GM12864 (cell line): ENCODE data around the gene TASOR2.

ENCODE experiments used
- DNase-seq: peaks from one replicate; pipeline ENCODE4 v3.0.0-alpha.2; 2011; ENCODE audit warnings: low read depth
- H3K4me3 ChIP-seq: 2 replicates; pipeline ENCODE4 v1.5.1; 2011; ENCODE audit warnings: mild to moderate bottlenecking, low read depth, low read length, control low read depth
- TF ChIP-seq, protein P1 (sequence below): IDR thresholded peaks from 2 replicates; pipeline ENCODE4 v1.5.1; 2011; ENCODE audit warnings: low read depth, mild to moderate bottlenecking, moderate library complexity, low read length, control low read depth, inconsistent platforms; ENCODE audit errors: missing control alignments

Gene TASOR2

DNA sequence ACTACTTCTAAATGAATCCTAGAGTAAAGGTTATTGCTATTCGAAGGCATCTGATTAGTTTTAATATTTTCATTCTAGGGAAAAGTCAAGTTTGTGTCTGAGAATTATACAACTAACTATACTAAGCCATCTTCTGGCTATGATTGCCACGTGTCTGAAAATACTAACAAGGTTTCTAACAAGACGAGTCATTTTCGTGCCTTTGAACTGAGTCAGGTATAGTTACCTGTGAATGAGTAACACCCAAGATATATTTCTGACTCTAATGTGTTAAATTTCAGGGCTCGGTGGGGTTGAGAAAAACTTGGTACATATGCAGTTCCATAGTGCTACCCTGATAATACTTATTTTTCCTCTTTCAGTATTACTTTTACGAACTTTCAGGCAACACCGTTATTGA, 35.5 kb downstream of the TASOR2 start:
- TF ChIP-seq, protein P1, sequence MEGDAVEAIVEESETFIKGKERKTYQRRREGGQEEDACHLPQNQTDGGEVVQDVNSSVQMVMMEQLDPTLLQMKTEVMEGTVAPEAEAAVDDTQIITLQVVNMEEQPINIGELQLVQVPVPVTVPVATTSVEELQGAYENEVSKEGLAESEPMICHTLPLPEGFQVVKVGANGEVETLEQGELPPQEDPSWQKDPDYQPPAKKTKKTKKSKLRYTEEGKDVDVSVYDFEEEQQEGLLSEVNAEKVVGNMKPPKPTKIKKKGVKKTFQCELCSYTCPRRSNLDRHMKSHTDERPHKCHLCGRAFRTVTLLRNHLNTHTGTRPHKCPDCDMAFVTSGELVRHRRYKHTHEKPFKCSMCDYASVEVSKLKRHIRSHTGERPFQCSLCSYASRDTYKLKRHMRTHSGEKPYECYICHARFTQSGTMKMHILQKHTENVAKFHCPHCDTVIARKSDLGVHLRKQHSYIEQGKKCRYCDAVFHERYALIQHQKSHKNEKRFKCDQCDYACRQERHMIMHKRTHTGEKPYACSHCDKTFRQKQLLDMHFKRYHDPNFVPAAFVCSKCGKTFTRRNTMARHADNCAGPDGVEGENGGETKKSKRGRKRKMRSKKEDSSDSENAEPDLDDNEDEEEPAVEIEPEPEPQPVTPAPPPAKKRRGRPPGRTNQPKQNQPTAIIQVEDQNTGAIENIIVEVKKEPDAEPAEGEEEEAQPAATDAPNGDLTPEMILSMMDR, result no peak
- no peak overlapping the region for H3K4me3 ChIP-seq
- DNase-seq, result no peak

DNA sequence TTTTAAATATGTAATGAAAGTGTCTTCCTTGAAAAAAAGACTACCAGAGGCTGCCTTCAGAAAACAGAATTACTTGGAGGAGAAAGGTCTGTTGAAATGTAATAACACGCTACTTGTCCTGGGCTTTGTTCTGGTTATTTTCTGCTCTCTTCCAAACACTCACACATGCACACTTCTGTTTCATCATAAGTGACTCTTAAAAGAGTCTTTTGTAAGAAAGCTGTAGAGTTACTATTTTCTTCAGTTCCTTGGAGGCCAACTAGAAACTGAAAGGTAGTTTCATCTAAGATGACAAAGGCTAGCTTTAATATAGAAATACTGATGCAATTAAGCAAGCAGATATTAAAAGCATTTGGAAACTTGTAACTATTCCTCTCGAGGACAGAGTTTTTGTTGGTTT, 39.1 kb downstream of the TASOR2 start:
- H3K4me3 ChIP-seq, result no peak overlapping the region
- TF ChIP-seq, protein P1, result no peak
- no peak for DNase-seq

DNA sequence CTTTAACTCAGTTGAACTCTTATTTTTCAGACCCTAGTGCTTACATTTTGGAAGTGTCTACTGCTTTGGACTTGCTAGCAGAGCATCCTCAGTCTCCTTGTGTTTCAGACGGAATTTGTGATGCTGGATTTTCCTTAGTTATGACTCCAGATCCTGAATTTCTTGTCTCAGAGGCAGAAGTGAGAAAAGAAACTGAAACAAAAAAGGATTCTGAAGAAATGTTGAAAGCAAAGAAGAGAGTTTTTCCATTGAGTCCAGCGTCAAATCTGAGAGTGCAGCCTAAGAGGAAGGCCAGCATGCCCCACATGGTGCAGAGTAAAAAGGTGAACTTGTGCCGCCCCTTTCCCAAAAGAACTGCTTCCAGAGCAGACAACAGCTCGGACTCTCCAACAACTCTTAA, 46.1 kb downstream of the TASOR2 start:
- no peak for DNase-seq
- no peak overlapping the region for H3K4me3 ChIP-seq
- TF ChIP-seq, protein P1, result no peak

DNA sequence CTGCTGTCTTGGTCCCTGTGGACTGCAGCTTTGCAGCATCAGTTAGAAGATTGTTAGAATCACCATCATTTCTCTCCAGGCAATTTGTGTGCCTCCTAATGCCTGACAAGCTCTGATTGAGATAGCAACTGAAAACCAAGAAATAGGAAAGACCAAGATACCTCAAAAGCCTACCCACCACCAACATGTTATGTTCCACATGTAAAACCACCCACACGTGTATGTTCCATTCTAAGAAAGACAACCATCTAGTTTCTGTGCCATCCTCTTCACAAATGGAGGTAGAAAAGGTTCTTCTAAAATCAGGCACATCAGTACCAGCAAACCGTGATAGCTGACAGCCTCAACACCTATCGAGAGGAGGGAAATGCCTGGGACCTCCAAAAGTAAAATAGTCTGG, 46.9 kb downstream of the TASOR2 start:
- H3K4me3 ChIP-seq, result no peak overlapping the region
- TF ChIP-seq, protein P1, result no peak
- no peak for DNase-seq

DNA sequence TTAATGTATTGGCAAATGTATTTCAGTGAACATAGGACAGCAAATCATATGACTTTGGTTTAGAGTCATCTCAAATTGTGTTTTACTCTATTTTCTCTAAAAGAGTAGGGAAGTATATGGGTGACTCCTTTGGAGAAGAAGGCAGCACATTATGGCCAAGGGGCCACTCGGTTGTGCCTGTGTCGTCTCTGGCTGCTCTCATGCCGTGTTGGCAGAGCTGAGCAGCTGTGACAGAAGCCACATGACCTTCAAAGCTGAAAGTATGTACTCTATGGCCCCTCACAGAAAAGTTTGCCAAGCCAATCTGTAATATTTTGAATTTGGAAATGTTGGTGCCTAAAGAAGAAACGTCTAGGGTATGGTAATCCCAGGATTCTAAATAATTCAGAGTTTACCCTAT, 47.5 kb downstream of the TASOR2 start:
- no peak for DNase-seq
- H3K4me3 ChIP-seq, result no peak overlapping the region
- TF ChIP-seq, protein P1, result no peak
